ENCODE data around the gene ZSCAN1.

Gene ZSCAN1

DNA sequence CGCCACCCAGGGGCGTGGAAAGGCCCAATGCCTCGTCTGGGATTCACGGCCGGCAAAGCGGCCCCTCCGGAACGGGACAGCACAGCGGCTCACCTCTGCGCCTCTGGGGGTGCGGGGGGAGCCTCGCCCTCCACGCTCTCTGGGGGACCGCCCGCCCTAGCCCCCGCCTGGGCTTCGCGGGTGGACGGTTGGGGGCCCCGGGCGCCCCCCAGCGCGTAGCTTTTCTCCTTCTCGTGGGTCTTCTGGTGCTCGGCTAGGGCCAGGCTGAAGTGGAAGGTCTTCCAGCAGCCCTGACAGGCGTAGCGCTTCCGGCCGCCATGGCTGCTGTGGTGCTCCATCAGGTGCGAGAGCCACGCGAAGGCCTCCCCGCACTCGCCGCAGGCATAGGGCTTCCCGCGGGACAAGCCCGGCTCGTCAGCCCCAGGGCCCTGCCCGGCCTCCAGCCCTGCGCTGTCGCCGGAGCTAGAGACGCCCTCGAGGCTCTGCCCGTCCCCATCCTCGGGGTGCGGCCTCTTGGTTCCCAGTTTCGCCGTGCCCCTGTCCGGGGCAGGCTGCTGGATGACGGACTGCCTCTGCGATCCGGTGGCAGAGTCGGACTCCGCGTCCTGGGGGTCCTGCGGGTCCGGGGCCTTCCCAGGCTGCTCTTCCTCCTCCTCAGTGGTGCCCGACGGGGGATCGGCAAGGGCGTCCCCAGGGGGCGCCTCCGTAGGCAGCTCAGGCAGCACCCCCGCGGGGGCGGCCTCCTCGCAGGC is 50.9 kb downstream of the ZSCAN1 start:
- no peak for DNase-seq (ENCODE audit: low read depth, low spot score)

DNA sequence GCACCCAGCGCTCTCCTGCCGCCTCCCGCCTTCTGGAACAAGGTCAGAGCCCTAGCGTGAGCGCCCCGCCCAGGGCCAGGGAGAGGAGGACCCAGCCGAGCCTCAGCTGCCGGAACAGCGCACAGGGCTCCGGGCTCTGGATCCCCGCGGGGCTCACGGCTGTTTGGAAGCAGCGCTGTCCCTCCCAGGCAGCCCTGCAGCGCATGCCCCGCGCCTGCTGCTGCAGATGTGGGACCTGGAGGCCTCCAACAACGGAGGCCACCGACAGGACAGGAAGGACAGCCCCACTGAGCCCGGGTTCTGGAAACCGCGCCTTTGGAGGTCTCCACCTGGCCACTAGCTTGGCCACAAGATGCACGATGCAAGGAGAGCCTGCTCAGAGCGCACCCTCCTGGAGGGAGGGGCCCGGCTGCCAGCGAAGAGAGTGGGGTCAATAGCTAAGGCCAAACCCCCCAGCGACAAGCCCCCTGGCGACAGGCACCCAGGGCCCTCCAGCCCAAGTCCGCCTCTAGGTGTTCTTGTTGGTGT is 51.6 kb downstream of the ZSCAN1 start:
- no peak for DNase-seq (ENCODE audit: low read depth, low spot score)

DNA sequence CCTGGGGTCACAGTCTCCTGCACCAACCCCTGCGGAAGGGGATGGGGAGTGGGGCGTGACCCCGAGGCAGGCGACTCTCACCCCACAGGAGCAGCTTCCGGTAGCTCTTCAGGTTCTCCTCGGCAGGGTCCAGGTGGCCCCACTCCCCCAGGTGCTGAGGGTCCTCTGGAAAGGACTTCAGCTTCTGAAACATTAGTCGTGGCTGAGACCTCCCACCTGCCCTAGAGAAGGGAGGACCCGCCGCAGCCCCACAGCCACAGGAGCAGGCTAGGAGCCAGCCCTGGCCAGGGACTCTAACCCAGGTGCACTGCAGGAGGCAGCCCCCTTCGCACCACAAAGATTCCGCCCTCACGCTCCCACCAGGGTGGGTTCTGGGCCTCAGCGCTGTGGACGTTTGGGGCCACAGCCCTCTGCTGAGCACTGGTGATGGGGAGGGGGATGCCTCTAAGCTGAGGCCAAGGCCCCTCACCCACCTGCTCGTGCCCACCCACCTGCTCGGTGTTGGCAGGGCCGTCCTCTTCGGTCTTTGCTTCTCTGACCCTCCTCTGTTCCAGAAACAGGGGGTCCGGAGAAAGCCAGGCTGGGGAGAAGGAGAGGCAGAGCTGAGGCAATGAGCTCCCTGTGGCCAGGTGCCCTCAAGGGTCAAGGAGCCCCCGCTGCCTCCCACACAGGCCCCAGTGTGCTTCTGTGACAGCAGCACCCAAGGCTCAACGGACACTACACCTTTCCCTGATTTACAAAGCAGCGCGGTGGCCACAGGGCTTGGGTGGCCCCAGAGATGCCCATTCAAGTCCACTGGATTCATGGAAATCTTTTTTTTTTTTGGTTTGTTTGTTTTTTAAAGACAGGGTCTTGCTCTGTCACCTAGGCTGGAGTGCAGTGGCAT is 53.2 kb downstream of the ZSCAN1 start:
- no peak for DNase-seq (ENCODE audit: low read depth, low spot score)

DNA sequence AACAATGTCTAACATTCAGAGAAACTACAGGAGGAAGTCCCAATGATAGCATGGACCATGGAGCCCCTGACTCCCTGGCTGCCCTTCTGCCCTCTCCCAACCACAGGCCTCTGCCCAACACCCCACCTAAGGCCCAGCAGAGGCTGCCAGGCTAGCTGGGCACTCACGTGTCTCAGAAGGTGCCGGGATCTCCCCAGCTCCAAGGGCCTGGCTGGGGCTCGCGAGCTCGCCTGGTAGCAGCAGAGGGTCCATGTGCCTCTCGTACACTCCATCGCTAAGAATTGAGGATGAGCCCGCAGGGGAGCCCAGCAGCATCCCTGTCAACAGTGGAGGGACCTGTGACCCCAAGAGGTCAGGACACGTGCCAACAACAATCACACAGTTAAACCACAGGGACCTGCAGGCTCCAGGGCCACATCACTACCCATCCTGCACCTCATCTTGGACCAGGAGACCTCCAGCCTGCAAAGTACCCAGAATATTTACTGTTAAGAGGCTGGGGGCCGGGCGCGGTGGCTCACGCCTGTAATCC is 54.8 kb downstream of the ZSCAN1 start:
- no peak for DNase-seq (ENCODE audit: low read depth, low spot score)

DNA sequence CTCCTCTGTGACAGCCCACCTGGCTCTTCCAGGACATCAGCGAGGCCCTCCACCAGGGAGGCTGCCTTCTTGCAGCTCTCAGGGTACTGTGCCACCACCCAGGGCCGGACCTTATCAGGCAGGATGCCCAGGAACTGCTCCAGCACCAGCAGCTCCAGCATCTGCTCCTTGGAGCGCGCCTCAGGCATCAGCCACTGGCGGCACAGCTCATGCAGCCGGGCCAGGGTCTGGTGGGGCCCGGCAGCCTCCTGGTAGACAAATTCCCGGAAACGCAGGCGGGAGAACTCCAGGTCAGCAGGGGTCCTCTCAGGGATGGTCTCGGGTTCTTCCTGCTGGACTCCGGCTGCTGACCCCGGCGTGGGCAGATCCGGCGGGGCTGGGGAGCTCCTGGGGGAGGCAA is 56.0 kb downstream of the ZSCAN1 start:
- no peak for DNase-seq (ENCODE audit: low read depth, low spot score)

DNA sequence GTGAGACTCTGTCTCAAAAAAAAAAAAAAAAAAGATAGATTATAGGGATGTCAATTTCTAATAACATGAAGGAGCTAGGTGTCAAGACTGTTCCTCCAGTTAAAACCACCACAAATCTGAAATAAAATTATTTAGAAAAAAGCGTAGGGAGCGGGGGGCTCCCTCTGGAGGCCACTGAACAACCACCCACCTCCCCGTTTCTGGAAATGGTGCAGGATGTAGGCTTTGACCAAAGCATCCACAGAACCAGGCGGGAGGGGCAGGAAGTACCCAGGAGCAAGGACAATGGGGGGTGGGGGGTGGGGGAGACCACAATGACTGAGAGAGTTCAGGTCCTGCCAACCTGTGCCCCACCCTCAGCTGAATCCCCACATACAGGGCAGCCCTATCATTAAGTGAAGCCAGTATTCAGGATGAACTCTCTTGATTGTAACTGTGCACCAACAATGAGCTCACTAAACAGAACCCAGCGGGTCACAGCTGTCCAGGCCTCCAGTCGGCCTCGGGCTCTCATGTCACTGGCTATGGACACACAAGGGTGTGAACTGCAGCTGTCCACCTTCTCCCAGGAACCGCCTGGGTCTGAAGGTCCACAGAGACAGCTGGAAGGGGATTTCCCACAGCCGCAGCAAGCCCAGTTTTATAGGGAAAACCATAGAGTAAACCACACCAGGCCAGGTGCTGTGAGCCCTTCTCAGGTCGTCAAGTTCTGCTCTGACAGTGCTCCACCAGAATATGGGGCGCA is 57.6 kb downstream of the ZSCAN1 start:
- DNase-seq (ENCODE audit: low read depth, low spot score): no peak

DNA sequence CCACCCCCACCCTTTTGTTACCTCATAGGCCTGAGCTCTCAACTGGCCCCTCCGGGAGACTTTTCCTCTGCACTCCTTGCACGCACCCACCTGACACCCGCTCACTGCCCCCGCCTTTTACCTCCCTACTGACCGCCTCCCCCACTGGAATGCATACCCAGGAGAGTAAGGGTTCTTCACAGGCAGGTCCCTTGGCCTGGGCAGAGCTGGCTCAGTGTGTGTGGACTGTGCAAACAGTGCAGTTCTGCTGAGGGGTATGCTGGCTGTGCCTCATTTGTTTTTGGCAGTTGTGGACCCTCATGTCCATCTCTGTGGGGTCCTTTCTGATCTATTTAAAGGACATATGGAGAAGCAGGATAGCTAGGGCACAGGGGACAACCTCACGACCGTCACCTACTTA is 59.2 kb downstream of the ZSCAN1 start:
- no peak for DNase-seq (ENCODE audit: low read depth, low spot score)

DNA sequence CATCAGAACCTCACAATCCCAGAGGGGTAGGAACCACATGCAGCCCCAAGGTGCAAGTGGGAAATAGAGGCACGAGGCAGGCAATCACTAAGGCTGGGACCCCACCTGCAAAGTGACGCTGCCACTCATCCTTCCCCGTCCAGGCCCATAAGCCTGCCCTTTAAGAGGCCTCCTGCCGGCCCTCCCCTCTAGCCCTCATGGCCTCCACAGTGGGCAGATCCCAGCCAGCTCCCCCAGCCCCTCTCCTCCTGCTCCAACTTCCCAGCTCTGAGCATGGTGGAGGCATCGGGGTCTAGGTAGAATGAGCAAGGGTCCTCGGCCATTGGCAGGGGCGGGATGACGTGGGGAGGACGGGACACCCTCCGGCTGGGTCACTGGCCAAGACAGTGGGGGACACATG is 61.5 kb downstream of the ZSCAN1 start:
- no peak for DNase-seq (ENCODE audit: low read depth, low spot score)

DNA sequence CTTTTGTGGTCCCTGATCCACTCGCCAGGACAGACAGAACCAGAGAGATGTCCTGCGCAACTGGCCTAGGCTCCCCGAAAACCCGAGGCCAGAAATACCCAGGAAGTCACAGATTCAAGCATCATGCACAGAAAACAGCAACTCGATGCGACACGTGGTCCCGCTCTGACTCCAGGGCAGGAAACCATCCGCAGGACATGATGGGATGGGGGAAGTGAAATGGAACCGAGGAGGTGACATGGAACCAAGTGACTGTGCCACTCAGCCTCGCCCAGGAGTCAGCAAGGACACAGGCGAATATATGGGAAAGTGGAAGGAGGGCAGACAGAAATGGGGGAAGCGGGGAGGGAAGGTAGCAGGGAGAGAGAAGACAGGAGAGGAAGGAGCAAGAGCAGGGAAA is 63.1 kb downstream of the ZSCAN1 start:
- no peak for DNase-seq (ENCODE audit: low read depth, low spot score)

DNA sequence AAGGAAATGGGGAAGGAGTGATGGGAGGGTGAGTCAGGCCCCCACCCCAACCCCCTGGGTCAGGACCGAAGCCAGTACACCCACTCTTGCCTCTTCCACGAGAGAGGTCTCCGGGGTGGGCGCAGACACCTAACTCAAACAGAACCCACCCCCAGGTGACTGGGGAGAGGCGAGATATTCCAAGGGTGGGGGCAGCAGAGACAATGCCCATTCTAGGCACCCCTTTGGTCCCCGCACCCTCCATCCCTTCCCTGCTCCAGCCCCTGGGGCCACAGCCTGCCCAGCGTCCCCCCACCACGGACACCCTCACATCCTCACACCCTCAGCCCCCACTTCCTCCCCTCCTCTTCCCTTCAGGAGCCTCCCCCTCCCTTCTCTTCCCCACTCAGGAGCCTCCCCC is 63.5 kb downstream of the ZSCAN1 start:
- no peak for DNase-seq (ENCODE audit: low read depth, low spot score)

DNA sequence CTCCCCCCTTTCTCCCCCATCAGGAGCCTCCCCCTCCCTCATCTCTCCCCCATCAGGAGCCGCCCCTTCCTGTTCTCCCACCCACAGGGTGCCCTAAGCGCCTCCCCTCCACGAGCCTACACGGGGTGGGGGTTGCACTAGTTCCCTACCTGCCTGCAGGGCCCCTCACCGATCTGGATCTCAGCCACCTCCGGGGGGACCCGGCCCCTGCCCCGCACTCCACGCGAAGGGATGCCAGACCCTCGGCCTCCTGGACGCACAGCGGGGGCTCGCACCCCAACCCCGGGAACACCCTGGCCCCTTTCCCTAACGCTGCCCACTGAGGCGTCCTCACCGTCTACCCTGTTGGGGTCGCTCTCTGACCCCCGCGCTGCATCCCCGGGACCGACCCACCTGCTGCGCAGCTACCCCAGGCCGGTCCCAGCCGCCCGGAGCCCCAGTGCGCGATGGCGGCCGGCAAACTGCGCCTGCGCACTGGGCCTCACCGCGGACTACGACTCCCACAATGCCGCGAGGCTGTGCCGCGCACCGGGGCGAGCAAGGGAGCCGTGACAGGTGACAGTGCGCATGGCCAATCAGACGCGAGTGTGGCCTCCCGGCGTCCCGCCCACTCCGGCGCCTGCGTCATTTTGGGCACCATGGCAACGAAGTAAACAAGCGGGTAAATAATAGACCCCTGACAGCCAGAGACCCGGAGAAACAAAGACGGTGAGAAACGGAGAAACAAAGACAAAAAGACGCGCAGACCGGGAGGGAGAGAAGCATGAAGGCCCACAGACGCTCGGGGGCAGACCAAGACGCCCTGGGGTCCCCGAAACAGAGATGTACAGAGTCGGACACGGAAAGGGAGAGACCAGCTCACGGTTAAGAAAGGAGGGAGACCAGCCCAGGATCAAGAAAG is 64.2 kb downstream of the ZSCAN1 start, which contains the start of gene ZSCAN18:
ZSCAN18 (minus strand) TSS at position 451 of the 901 bp plus-strand sequence. CDS start 7,964 bp downstream, outside the sequence.
- DNase-seq (ENCODE audit: low read depth, low spot score): peak; percentile 99

DNA sequence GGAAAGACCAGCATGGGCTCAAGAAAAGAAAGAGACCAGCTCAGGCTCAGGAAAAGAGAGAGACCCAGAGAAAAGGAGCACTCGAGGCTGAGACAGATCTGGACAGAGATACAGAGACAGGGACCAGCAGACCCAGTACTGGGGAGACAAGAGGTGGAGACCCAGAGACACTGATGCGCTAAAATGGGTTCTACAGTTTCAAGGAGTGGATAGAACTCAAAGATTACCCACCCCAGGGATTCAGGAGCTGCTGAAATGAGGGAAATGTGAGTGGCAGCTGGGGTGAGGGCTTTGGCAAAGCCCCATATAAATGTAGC is 64.8 kb downstream of the ZSCAN1 start:
- DNase-seq (ENCODE audit: low read depth, low spot score): no peak

Data from astrocyte of the hippocampus (primary cell).